OCI-M1 (cell line): ENCODE results near the gene TFAP2D.

Experiments used
- DNase-seq: peaks from one replicate; lab custom pipeline; 2025; lab: John Stamatoyannopoulos, UW

TFAP2D gene

GRCh38 chr6:50713226-50713625 lies at the start of gene TFAP2D:
TSS of gene TFAP2D (plus strand) at chr6:50713526. CDS start at chr6:50714056, 530 bp downstream.
- no peak for DNase-seq

GRCh38 chr6:50663806-50664205 lies 49.5 kb upstream of the TFAP2D start:
- no peak for DNase-seq

- DNase-seq = no peak
These were observed 47.2 kb upstream of the TFAP2D start for GRCh38 chr6:50666089-50666488.

GRCh38 chr6:50681213-50681824 lies 32.0 kb upstream of the TFAP2D start:
- DNase-seq = no peak

- DNase-seq = no peak
These were observed 24.1 kb upstream of the TFAP2D start for GRCh38 chr6:50689210-50689609.

GRCh38 chr6:50691814-50692495 lies 21.4 kb upstream of the TFAP2D start:
- DNase-seq = no peak

GRCh38 chr6:50698546-50698945 lies 14.8 kb upstream of the TFAP2D start:
- peak; percentile 24 for DNase-seq

- DNase-seq = peak; percentile 35
These were observed 14.1 kb upstream of the TFAP2D start for GRCh38 chr6:50699051-50699775.

GRCh38 chr6:50706575-50706974 lies 6.8 kb upstream of the TFAP2D start:
- DNase-seq = no peak

GRCh38 chr6:50707191-50707590 lies 6.1 kb upstream of the TFAP2D start:
- no peak for DNase-seq

GRCh38 chr6:50707652-50708300 lies 5.5 kb upstream of the TFAP2D start:
- no peak for DNase-seq

- DNase-seq = no peak
These were observed 4.5 kb upstream of the TFAP2D start for GRCh38 chr6:50708664-50709365.

GRCh38 chr6:50709366-50709734 lies 4.0 kb upstream of the TFAP2D start:
- no peak for DNase-seq

GRCh38 chr6:50711686-50712085 lies 1.6 kb upstream of the TFAP2D start:
- DNase-seq = no peak

- DNase-seq = no peak
These were observed 1.0 kb upstream of the TFAP2D start for GRCh38 chr6:50712291-50712690.

GRCh38 chr6:50713977-50714486 lies 706 bp downstream of the TFAP2D start:
- no peak for DNase-seq

- DNase-seq = no peak
These were observed 1.4 kb downstream of the TFAP2D start for GRCh38 chr6:50714487-50715379.

- no peak for DNase-seq
These were observed 3.7 kb downstream of the TFAP2D start for GRCh38 chr6:50716899-50717509.

GRCh38 chr6:50717734-50718457 lies 4.6 kb downstream of the TFAP2D start:
- DNase-seq = no peak

GRCh38 chr6:50718566-50718965 lies 5.2 kb downstream of the TFAP2D start:
- no peak for DNase-seq
